A549 treated with GW870086 at 1 μM for 4 hours (cell line): Measurements from ENCODE around the gene SPATA3. TPM values are rescaled to one million over a fixed set of nuclear protein-coding genes. Genes with fewer than 3 reads are reported as not detected.

ENCODE experiments used
- total RNA-seq: library from RNA; stranded (reverse); fragments of 200-300 nt; extraction: Qiagen RNA extraction; gene quantifications from 5 replicates; pipeline ENCODE4 v1.2.3, GENCODE V29; 2022; ENCODE audit warnings: low read depth

Gene SPATA3
- total RNA-seq = not detected in 5 replicates

GRCh38 chr2:230995821-230996220 is at the start of gene SPATA3:
SPATA3 (plus strand) TSS chr2:230996121; CDS start chr2:230996234, 113 bp downstream.

GRCh38 chr2:231037202-231037730 is 41.3 kb downstream of the SPATA3 start, which contains the start of gene C2orf72:
C2orf72 (plus strand) TSS chr2:231037523; CDS start chr2:231037566, 43 bp downstream.

GRCh38 chr2:231056453-231057416 is 60.8 kb downstream of the SPATA3 start, which contains the start of gene PSMD1:
PSMD1 (plus strand) TSS chr2:231056867; CDS start chr2:231057026, 159 bp downstream.

Other genes with a start within 250 kb of the SPATA3 start
- gene ITM2C, start 131.2 kb upstream of the SPATA3 start, total RNA-seq = 67.8 to 81.9 TPM (median 79.8 TPM) in 5 replicates
- not detected in 5 replicates for gene GPR55, start 70.9 kb upstream of the SPATA3 start, total RNA-seq
- 5.2 to 8.3 TPM (median 7.4 TPM) in 5 replicates for gene C2orf72, start 41.4 kb downstream of the SPATA3 start, total RNA-seq
- 108 to 122 TPM (median 110 TPM) in 5 replicates for gene PSMD1, start 60.7 kb downstream of the SPATA3 start, total RNA-seq
- 0.06 TPM in 1 of 5 replicates, not detected in the others for gene HTR2B, start 128.9 kb downstream of the SPATA3 start, total RNA-seq
- 13.0 to 16.2 TPM (median 14.1 TPM) in 5 replicates for gene ARMC9, start 202.5 kb downstream of the SPATA3 start, total RNA-seq